Glutamatergic neuron (in vitro differentiated cells): ENCODE results near the gene HCST. TPM values are rescaled to one million over a fixed set of nuclear protein-coding genes. Genes with fewer than 3 reads are reported as not detected.

ENCODE experiments used
- DNase-seq: peaks from one replicate; pipeline ENCODE4 v3.0.0; 2022
- H3K27ac Mint-ChIP-seq: one replicate; pipeline ENCODE4 v1.8.0; 2020; ENCODE audit warnings: mild to moderate bottlenecking, mixed read lengths, inconsistent platforms; ENCODE audit not compliant: unreplicated experiment
- H3K27me3 Mint-ChIP-seq: one replicate; pipeline ENCODE4 v1.8.0; 2020; ENCODE audit warnings: mild to moderate bottlenecking, moderate library complexity, mixed read lengths, inconsistent platforms; ENCODE audit not compliant: unreplicated experiment
- H3K36me3 Mint-ChIP-seq: one replicate; pipeline ENCODE4 v1.8.0; 2020; ENCODE audit warnings: mild to moderate bottlenecking, mixed read lengths, inconsistent platforms; ENCODE audit not compliant: unreplicated experiment
- H3K4me1 Mint-ChIP-seq: one replicate; pipeline ENCODE4 v1.8.0; 2020; ENCODE audit warnings: mild to moderate bottlenecking, low read depth, mixed read lengths, inconsistent platforms; ENCODE audit not compliant: unreplicated experiment
- H3K4me3 Mint-ChIP-seq: one replicate; pipeline ENCODE4 v1.8.0; 2020; ENCODE audit warnings: mild to moderate bottlenecking, mixed read lengths, inconsistent platforms; ENCODE audit not compliant: unreplicated experiment
- H3K9me3 Mint-ChIP-seq: one replicate; pipeline ENCODE4 v1.8.0; 2020; ENCODE audit warnings: mild to moderate bottlenecking, moderate library complexity, mixed read lengths, inconsistent platforms; ENCODE audit not compliant: unreplicated experiment
- CTCF ChIP-seq: fragments of 200-600 bp; sonication (generic); IDR thresholded peaks from one replicate; pipeline ENCODE4 v1.5.0; 2021; ENCODE audit not compliant: partially characterized antibody, unreplicated experiment
- total RNA-seq: library from RNA; stranded (reverse); fragmentation: NEBNext Ultra II Directional; extraction: Animal tissue kit (Norgen Biotek cat#: 25700); gene quantifications from one replicate; pipeline ENCODE4 v1.2.1, GENCODE V29; 2021; ENCODE audit not compliant: unreplicated experiment

The HCST gene
- total RNA-seq, 1 donor from 2014 or later: not detected

- Mint-ChIP-seq H3K4me3 (peak overlapping the region; percentile 86), H3K9me3 (peaks cover 10% of the 10 kb centered on the region), H3K27me3 (peaks cover 15% of the 10 kb centered on the region), H3K36me3 (peaks cover 5% of the 10 kb centered on the region), H3K4me1 (peaks cover 10% of the 10 kb centered on the region), H3K27ac (peak overlapping the region; percentile 96)
- DNase-seq: peak; percentile 98
- TF ChIP-seq CTCF: peak; percentile 59
Observed at GRCh38 chr19:35931161-35931873, 29.0 kb downstream of the HCST start.

GRCh38 chr19:35931874-35932202, 29.5 kb downstream of the HCST start:
- DNase-seq: no peak
- Mint-ChIP-seq H3K27me3 (peaks cover 13% of the 10 kb centered on the region), H3K27ac (peak overlapping the region; percentile 43), H3K4me1 (peaks cover 10% of the 10 kb centered on the region), H3K9me3 (peaks cover 8% of the 10 kb centered on the region), H3K4me3 (peak overlapping the region; percentile 78), H3K36me3 (peaks cover 5% of the 10 kb centered on the region)
- peak; percentile 23 for TF ChIP-seq CTCF

GRCh38 chr19:35932291-35932936, 30.1 kb downstream of the HCST start:
- peaks cover 10% of the 10 kb centered on the region for H3K27me3 Mint-ChIP-seq
- H3K4me3 Mint-ChIP-seq: peak overlapping the region; percentile 78
- peaks cover 8% of the 10 kb centered on the region for H3K9me3 Mint-ChIP-seq
- no peak for TF ChIP-seq CTCF
- no peak overlapping the region for H3K27ac Mint-ChIP-seq
- peaks cover 5% of the 10 kb centered on the region for H3K36me3 Mint-ChIP-seq
- no peak for DNase-seq
- peaks cover 10% of the 10 kb centered on the region for H3K4me1 Mint-ChIP-seq

- Mint-ChIP-seq H3K27me3 (peaks cover 12% of the 10 kb centered on the region), H3K4me1 (peaks cover 16% of the 10 kb centered on the region), H3K9me3 (peaks cover 12% of the 10 kb centered on the region), H3K4me3 (peak within 1 kb of the TSS; percentile 98), H3K36me3 (peaks cover 18% of the 10 kb centered on the region), H3K27ac (peak within 1 kb of the TSS; percentile 85)
- TF ChIP-seq CTCF: no peak
- DNase-seq: peak; percentile 88
Observed at GRCh38 chr19:35935911-35936737, 33.8 kb downstream of the HCST start, which contains the start of gene LRFN3. LRFN3 (plus strand) TSS chr19:35936374; CDS start chr19:35939426, 3,052 bp downstream.
